Sigmoid colon (tissue), 7 donors: ENCODE data around the gene ELAC2. TPM values are rescaled to one million over a fixed set of nuclear protein-coding genes. Genes with fewer than 3 reads are reported as not detected.

Experiments used
- DNase-seq: peaks from one replicate; pipeline ENCODE4 v3.0.0-alpha.2; 2019
- H3K27ac ChIP-seq, 4 donors: fragments of 200-600 bp; sonication (generic); one replicate each; pipeline ENCODE4 v1.5.1; 2016 to 2019; ENCODE audit warnings: mild to moderate bottlenecking in 1 of 4
- H3K27me3 ChIP-seq, 3 donors: fragments of 200-600 bp; sonication (generic); one replicate each; pipeline ENCODE4 v1.5.1; 2019; ENCODE audit warnings: mild to moderate bottlenecking in 1 of 3
- H3K36me3 ChIP-seq, 4 donors: fragments of 200-600 bp; sonication (generic); one replicate each; pipeline ENCODE4 v1.5.1; 2016 to 2019
- H3K4me1 ChIP-seq, 4 donors: fragments of 200-600 bp; sonication (generic); one replicate each; pipeline ENCODE4 v1.5.1; 2017 to 2019
- H3K4me3 ChIP-seq, 4 donors: fragments of 200-600 bp; sonication (generic); one replicate each; pipeline ENCODE4 v1.5.1; 2017 to 2019; ENCODE audit warnings: mild to moderate bottlenecking in 2 of 4, moderate library complexity in 1 of 4
- H3K9me3 ChIP-seq, 4 donors: fragments of 200-600 bp in 3 of 4; sonication (generic) in 3 of 4; one replicate each; pipeline versions ENCODE4 v1.5.1 to v1.6.1; 2013 to 2019
- EP300 ChIP-seq, 4 donors: sonication (generic); formaldehyde crosslinking; IDR thresholded peaks; one replicate each; pipeline ENCODE4 v1.6.1; 2017; ENCODE audit warnings: antibody characterized with exemption in 4 of 4
- POLR2A ChIP-seq, 2 donors: fragments of 450-650 bp; IDR thresholded peaks; one replicate each; pipeline ENCODE4 v1.6.1; 2016; ENCODE audit warnings: antibody characterized with exemption in 2 of 2, mild to moderate bottlenecking in 2 of 2, moderate library complexity in 2 of 2
- POLR2AphosphoS5 ChIP-seq, 4 donors: sonication (generic); formaldehyde crosslinking; IDR thresholded peaks; one replicate each; pipeline ENCODE4 v1.6.1; 2017; ENCODE audit warnings: antibody characterized with exemption in 4 of 4
- WGBS, 2 donors: extraction: QIAGEN DNeasy Blood & Tissue Kit; methylation state at CpG; one replicate each; pipeline ENCODE4 v1.1.7; 2013; 5-methylcytosine and 5-hydroxymethylcytosine counted together
- intact Hi-C: fragments of 100-400 bp; cut with DNase I; formaldehyde crosslinking; loops from one replicate; pipeline ENCODE4 v1.15.1; 2023
- polyA plus RNA-seq, 3 donors: library from polyadenylated mRNA; stranded (reverse); fragments of 200-250 nt; gene quantifications; one replicate each; pipeline ENCODE4 v1.2.3, GENCODE V29; 2013
- total RNA-seq, 4 donors: library from RNA; depleted of rRNA; stranded (reverse); fragments of >200 nt; gene quantifications; one replicate each; pipeline ENCODE4 v1.1.0, GENCODE V29; 2016
- TF ChIP-seq, protein P1 (sequence below), 4 experiments: fragments of 450-650 bp in 3 of 4; fragments of 200-600 bp in 1 of 4; IDR thresholded peaks; one replicate each; pipeline ENCODE4 v1.5.1; 2016 to 2019; ENCODE audit warnings: antibody characterized with exemption in 4 of 4, mild to moderate bottlenecking in 3 of 4, moderate library complexity in 2 of 4
- donor health status: healthy with polysubstance abuse.
- donor health status: Bipolar disorder and iron deficiency.
- donor health status: healthy.

The ELAC2 gene
- total and polyA plus RNA-seq, 7 donors, result 12.7 to 67.0 (median 46.9) TPM

GRCh38 chr17:13038931-13039665, 21.3 kb upstream of the ELAC2 start:
- H3K4me1 ChIP-seq, result no peaks in the 10 kb centered on the region
- DNase-seq, result no peak
- WGBS, 2 donors, result 94% methylated on average over 4 of the region's 4 CpGs
- H3K27ac ChIP-seq, result no peak overlapping the region
- H3K36me3 ChIP-seq, result no peaks in the 10 kb centered on the region
- H3K27me3 ChIP-seq, result peaks cover 0 to 8% (median 0%) of the 10 kb centered on the region in 3 donors
- intact Hi-C loops, result no loop called here
- no peak overlapping the region for H3K4me3 ChIP-seq
- TF ChIP-seq EP300 (IDR thresholded peaks at IDR 0.05), result no peak
- TF ChIP-seq POLR2AphosphoS5 (IDR thresholded peaks at IDR 0.05), result no peak
- no peak for TF ChIP-seq POLR2A (IDR thresholded peaks at IDR 0.05)
- TF ChIP-seq, protein P1, sequence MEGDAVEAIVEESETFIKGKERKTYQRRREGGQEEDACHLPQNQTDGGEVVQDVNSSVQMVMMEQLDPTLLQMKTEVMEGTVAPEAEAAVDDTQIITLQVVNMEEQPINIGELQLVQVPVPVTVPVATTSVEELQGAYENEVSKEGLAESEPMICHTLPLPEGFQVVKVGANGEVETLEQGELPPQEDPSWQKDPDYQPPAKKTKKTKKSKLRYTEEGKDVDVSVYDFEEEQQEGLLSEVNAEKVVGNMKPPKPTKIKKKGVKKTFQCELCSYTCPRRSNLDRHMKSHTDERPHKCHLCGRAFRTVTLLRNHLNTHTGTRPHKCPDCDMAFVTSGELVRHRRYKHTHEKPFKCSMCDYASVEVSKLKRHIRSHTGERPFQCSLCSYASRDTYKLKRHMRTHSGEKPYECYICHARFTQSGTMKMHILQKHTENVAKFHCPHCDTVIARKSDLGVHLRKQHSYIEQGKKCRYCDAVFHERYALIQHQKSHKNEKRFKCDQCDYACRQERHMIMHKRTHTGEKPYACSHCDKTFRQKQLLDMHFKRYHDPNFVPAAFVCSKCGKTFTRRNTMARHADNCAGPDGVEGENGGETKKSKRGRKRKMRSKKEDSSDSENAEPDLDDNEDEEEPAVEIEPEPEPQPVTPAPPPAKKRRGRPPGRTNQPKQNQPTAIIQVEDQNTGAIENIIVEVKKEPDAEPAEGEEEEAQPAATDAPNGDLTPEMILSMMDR (IDR thresholded peaks at IDR 0.05), result no peak
- H3K9me3 ChIP-seq, result no peaks in the 10 kb centered on the region

- no peak for DNase-seq
- Histone ChIP-seq H3K9me3 (no peaks in the 10 kb centered on the region), H3K27ac (no peak overlapping the region), H3K4me3 (no peak overlapping the region), H3K27me3 (peaks cover 0 to 7% (median 0%) of the 10 kb centered on the region in 3 donors), H3K36me3 (no peaks in the 10 kb centered on the region), H3K4me1 (no peaks in the 10 kb centered on the region)
- TF ChIP-seq POLR2AphosphoS5 (IDR thresholded peaks at IDR 0.05), result no peak
- TF ChIP-seq POLR2A (IDR thresholded peaks at IDR 0.05), result no peak
- TF ChIP-seq, protein P1 (IDR thresholded peaks at IDR 0.05), result no peak
- no peak for TF ChIP-seq EP300 (IDR thresholded peaks at IDR 0.05)
- intact Hi-C loops, result no loop called here
Observed at GRCh38 chr17:13036751-13037150, 18.9 kb upstream of the ELAC2 start.

GRCh38 chr17:13035420-13035819, 17.6 kb upstream of the ELAC2 start:
- H3K36me3 ChIP-seq, result no peaks in the 10 kb centered on the region
- TF ChIP-seq POLR2AphosphoS5 (IDR thresholded peaks at IDR 0.05) (no peak), POLR2A (IDR thresholded peaks at IDR 0.05) (no peak), EP300 (IDR thresholded peaks at IDR 0.05) (no peak)
- TF ChIP-seq, protein P1 (IDR thresholded peaks at IDR 0.05), result no peak
- no peaks in the 10 kb centered on the region for H3K4me1 ChIP-seq
- no peak for DNase-seq
- intact Hi-C loops, result no loop called here
- H3K27ac ChIP-seq, result no peak overlapping the region
- no peaks in the 10 kb centered on the region for H3K9me3 ChIP-seq
- WGBS, 2 donors, result 94 to 97% methylated on average over 1 of the region's 1 CpG
- H3K27me3 ChIP-seq, result no peaks in the 10 kb centered on the region
- H3K4me3 ChIP-seq, result no peak overlapping the region

GRCh38 chr17:13031718-13032350, 14.0 kb upstream of the ELAC2 start:
- peak; percentile 71 for DNase-seq
- H3K27ac ChIP-seq, result no peak overlapping the region
- H3K9me3 ChIP-seq, result no peaks in the 10 kb centered on the region
- H3K4me1 ChIP-seq, result no peaks in the 10 kb centered on the region
- no peaks in the 10 kb centered on the region for H3K27me3 ChIP-seq
- no peaks in the 10 kb centered on the region for H3K36me3 ChIP-seq
- TF ChIP-seq, protein P1 (IDR thresholded peaks at IDR 0.05), result peak in 3 of 4 experiments; percentile 36 to 66 (median 51)
- TF ChIP-seq EP300 (IDR thresholded peaks at IDR 0.05), result no peak
- WGBS, 2 donors, result 51 to 55% methylated on average over 16 of the region's 16 CpGs
- intact Hi-C loops, result no loop called here
- H3K4me3 ChIP-seq, result no peak overlapping the region
